IMR-90 (cell line): Measurements from ENCODE around the gene HADHA. TPM values are rescaled to one million over a fixed set of nuclear protein-coding genes. Genes with fewer than 3 reads are reported as not detected.

Source experiments
- ATAC-seq: fragments of 200-7000 bp; cut with Tn5 transposase; 2 replicates; pipeline ENCODE4 v1.9.1; 2020; ENCODE audit warnings: low read depth, mild to moderate bottlenecking, moderate library complexity
- BruUV-seq: library from RNA; stranded (reverse); fragments of 400-500 nt; replicated peaks from 2 replicates; lab custom pipeline; 2021; lab: Mats Ljungman, UMichigan
- CTCF ChIA-PET: fragments of 300-600 bp; formaldehyde crosslinking; extraction: SDS; loops from one replicate; lab custom pipeline; 2021; ENCODE audit warnings: antibody characterized with exemption; lab: Yijun Ruan, JAX
- POLR2A ChIA-PET: fragments of 300-600 bp; sonication (Branson Sonifier 250); formaldehyde crosslinking; loops from one replicate; lab custom pipeline; 2022; ENCODE audit warnings: antibody characterized with exemption; ENCODE audit not compliant: unreplicated experiment; lab: Charles Lee
- DNase-seq: peaks from one replicate; pipeline ENCODE4 v3.0.0; 2013
- H2AFZ ChIP-seq: replicated peaks from 2 replicates; pipeline ENCODE3; 2013; ENCODE audit warnings: low read length, mild to moderate bottlenecking; ENCODE audit not compliant: poor library complexity
- H2AK5ac ChIP-seq: 2 replicates; pipeline ENCODE4 v1.6.1; 2013; ENCODE audit warnings: low read depth, low read length, inconsistent platforms
- H2AK9ac ChIP-seq: replicated peaks from 2 replicates; pipeline ENCODE3; 2013; ENCODE audit warnings: mild to moderate bottlenecking, low read depth, low read length, moderate library complexity; ENCODE audit not compliant: poor library complexity
- H2BK120ac ChIP-seq: 2 replicates; pipeline ENCODE4 v1.6.1; 2013; ENCODE audit warnings: low read depth, low read length, inconsistent platforms
- H2BK15ac ChIP-seq: 3 replicates; pipeline ENCODE4 v1.6.1; 2013; ENCODE audit warnings: low read depth, low read length, inconsistent platforms
- H2BK20ac ChIP-seq: 2 replicates; pipeline ENCODE4 v1.6.1; 2013; ENCODE audit warnings: low read depth, mild to moderate bottlenecking, inconsistent platforms, low read length, moderate library complexity
- H2BK5ac ChIP-seq: 2 replicates; pipeline ENCODE4 v1.6.1; 2013; ENCODE audit warnings: mild to moderate bottlenecking, low read depth, low read length, inconsistent platforms; ENCODE audit not compliant: poor library complexity, severe bottlenecking
- H3K14ac ChIP-seq: replicated peaks from 2 replicates; pipeline ENCODE4 v1.6.1; 2013; ENCODE audit warnings: low read depth, low read length, inconsistent platforms
- H3K18ac ChIP-seq: 2 replicates; pipeline ENCODE4 v1.6.1; 2013; ENCODE audit warnings: low read depth, low read length, control low read depth
- H3K23ac ChIP-seq: 2 replicates; pipeline ENCODE4 v1.6.1; 2013; ENCODE audit warnings: low read depth, low read length, inconsistent platforms
- H3K27ac ChIP-seq: 2 replicates; pipeline ENCODE4 v1.5.1; 2013; ENCODE audit warnings: mild to moderate bottlenecking, control low read depth, low read length; ENCODE audit not compliant: insufficient read depth
- H3K27me3 ChIP-seq: 2 replicates; pipeline ENCODE4 v1.6.1; 2013; ENCODE audit warnings: low read length; ENCODE audit not compliant: control insufficient read depth, insufficient read depth
- H3K36me3 ChIP-seq: 2 replicates; pipeline ENCODE4 v1.6.1; 2013; ENCODE audit warnings: low read length, mixed read lengths; ENCODE audit not compliant: control insufficient read depth, insufficient read depth
- H3K4ac ChIP-seq: 2 replicates; pipeline ENCODE4 v1.6.1; 2013; ENCODE audit warnings: low read depth, low read length, inconsistent platforms
- H3K4me1 ChIP-seq: 2 replicates; pipeline ENCODE4 v1.6.1; 2013; ENCODE audit warnings: low read length, mixed read lengths; ENCODE audit not compliant: control insufficient read depth, insufficient read depth
- H3K4me2 ChIP-seq: 2 replicates; pipeline ENCODE4 v1.6.1; 2013; ENCODE audit warnings: low read depth, mild to moderate bottlenecking, control low read depth, low read length, moderate library complexity
- H3K4me3 ChIP-seq: 2 replicates; pipeline ENCODE4 v1.5.1; 2013; ENCODE audit warnings: low read depth, mild to moderate bottlenecking, control low read depth, low read length, moderate library complexity; ENCODE audit not compliant: insufficient read depth
- H3K56ac ChIP-seq: 2 replicates; pipeline ENCODE4 v1.6.1; 2013; ENCODE audit warnings: low read length, inconsistent platforms; ENCODE audit not compliant: insufficient read depth; ENCODE audit errors: extremely low read depth
- H3K79me1 ChIP-seq, 2 experiments: 2 replicates each; pipeline ENCODE4 v1.6.1; 2013; ENCODE audit warnings: low read length in 2 of 2, inconsistent platforms in 1 of 2, low read depth in 1 of 2
- H3K9ac ChIP-seq: 2 replicates; pipeline ENCODE4 v1.6.1; 2013; ENCODE audit warnings: low read depth, low read length, control low read depth
- H3K9me1 ChIP-seq: 2 replicates; pipeline ENCODE4 v1.6.1; 2013; ENCODE audit warnings: low read length, inconsistent platforms; ENCODE audit not compliant: insufficient read depth
- H3K9me3 ChIP-seq: 2 replicates; pipeline ENCODE4 v1.6.1; 2013; ENCODE audit warnings: low read length; ENCODE audit not compliant: control insufficient read depth, insufficient read depth
- H4K20me1 ChIP-seq: 2 replicates; pipeline ENCODE4 v1.6.1; 2013; ENCODE audit warnings: low read length, inconsistent platforms; ENCODE audit not compliant: insufficient read depth
- H4K5ac ChIP-seq: 2 replicates; pipeline ENCODE4 v1.6.1; 2013; ENCODE audit warnings: mild to moderate bottlenecking, low read depth, low read length, control low read depth
- H4K8ac ChIP-seq, 2 experiments: 2 replicates each; pipeline ENCODE4 v1.6.1; 2013; ENCODE audit warnings: low read depth in 2 of 2, low read length in 2 of 2, control low read depth in 1 of 2, inconsistent platforms in 1 of 2
- H4K91ac ChIP-seq: 2 replicates; pipeline ENCODE4 v1.6.1; 2013; ENCODE audit warnings: low read depth, low read length, inconsistent platforms; ENCODE audit not compliant: insufficient read depth
- FOS ChIP-seq: fragments of 150-350 bp; IDR thresholded peaks from 2 replicates; pipeline ENCODE4 v1.6.1; 2016; ENCODE audit warnings: low read depth, low read length
- POLR2A ChIP-seq: IDR thresholded peaks from 2 replicates; pipeline ENCODE4 v1.6.1; 2012; ENCODE audit warnings: mild to moderate bottlenecking, low read depth, low read length
- RCOR1 ChIP-seq: IDR thresholded peaks from 2 replicates; pipeline ENCODE4 v1.6.1; 2012; ENCODE audit warnings: mild to moderate bottlenecking, low read length, improper control_type of control experiment; ENCODE audit not compliant: insufficient replicate concordance
- WGBS, 2 experiments: methylation state at CpG; one replicate each; pipeline versions ENCODE4 v1.1.5 to v1.1.7; 2013; ENCODE audit warnings: missing lambda C conversion rate in 2 of 2; ENCODE audit not compliant: insufficient read length in 1 of 2; ENCODE audit errors: extremely low coverage in 2 of 2; 5-methylcytosine and 5-hydroxymethylcytosine counted together
- dilution Hi-C: fragments of 300-500 bp; cut with HindIII; formaldehyde crosslinking; loops from one replicate; pipeline ENCODE4 v1.14.3; 2018; ENCODE audit warnings: low sequenced_read_pairs; ENCODE audit not compliant: unreplicated experiment
- in situ Hi-C: fragments of 300-500 bp; cut with MboI; formaldehyde crosslinking; loops from 3 replicates; pipeline ENCODE4 v1.14.3; 2019; ENCODE audit warnings: low sequenced_read_pairs, inconsistent platforms, mixed read lengths
- intact Hi-C: fragments of 100-400 bp; cut with micrococcal nuclease; formaldehyde crosslinking; loops from 2 replicates; pipeline ENCODE4 v1.10.0; 2022
- polyA plus RNA-seq, 3 experiments: library from polyadenylated mRNA; depleted of rRNA; stranded (reverse); fragments of >200 nt; gene quantifications; 2 replicates each; pipeline ENCODE4 v1.2.3, GENCODE V29; 2012; ENCODE audit warnings: low replicate concordance in 1 of 3
- total RNA-seq: library from RNA; depleted of rRNA; stranded (reverse); fragments of >200 nt; gene quantifications from 2 replicates; pipeline ENCODE4 v1.2.3, GENCODE V29; 2012

Gene HADHA
- total and polyA plus RNA-seq, 2 of the 4 experiments (the other 2 are of a cell fraction) = 52.7 to 111 TPM

DNA sequence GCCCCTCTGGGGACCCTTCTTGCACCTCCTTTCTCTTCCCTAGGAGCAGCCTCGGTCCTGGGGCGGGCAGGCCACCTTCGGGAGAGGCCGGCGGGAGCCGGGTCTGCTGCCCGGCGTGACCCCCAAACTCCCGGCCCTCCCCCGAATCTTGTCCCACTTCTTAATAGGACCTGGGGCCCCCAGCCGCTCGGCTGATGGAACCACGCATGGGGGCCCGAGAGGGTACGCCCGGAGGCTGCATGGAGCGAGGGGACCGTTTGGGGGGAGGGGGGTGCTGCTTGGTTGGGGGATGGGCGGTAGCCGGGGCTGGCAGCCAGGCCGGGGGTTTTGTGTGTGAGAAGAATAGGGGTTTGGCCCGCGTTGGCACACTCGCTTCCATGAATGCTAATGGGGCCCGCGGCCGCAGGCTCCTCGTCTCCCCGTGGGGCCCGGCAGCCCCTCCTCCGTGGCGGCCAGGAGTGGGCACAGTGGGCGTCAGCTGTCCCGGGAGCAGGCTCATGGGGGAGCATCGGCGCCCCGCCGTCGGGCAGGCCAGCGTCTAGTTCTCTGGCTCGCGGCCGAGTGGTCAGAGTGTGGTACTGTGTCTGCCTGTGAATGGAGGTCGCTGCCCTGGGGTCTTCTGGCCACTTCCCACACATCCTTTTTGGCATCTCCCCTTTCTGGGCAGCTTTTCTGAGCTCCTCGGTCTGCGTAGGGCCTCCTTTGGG is 70.5 kb downstream of the HADHA start:
- no peak overlapping the region for H3K18ac ChIP-seq
- no peak overlapping the region for H3K4me3 ChIP-seq
- in situ Hi-C loops (no loop called here), intact Hi-C loops (no loop called here), dilution Hi-C loops (no loop called here)
- no peak overlapping the region for H3K23ac ChIP-seq
- no peak overlapping the region for H3K56ac ChIP-seq
- H3K9ac ChIP-seq = no peak overlapping the region
- no peaks in the 10 kb centered on the region for H3K9me1 ChIP-seq
- no peak for ATAC-seq
- no peak for DNase-seq
- H3K9me3 ChIP-seq = no peaks in the 10 kb centered on the region; the same call in 1 of the 2 replicates
- WGBS, 2 experiments = 19% methylated on average over 12 of the region's 46 CpGs; no CpG with 5 or more reads in 1 of the 2 experiments
- H3K36me3 ChIP-seq = no peaks in the 10 kb centered on the region
- H3K4ac ChIP-seq = no peak overlapping the region
- ChIA-PET POLR2A (no interaction called here), CTCF (no interaction called here)
- no peak overlapping the region for H3K14ac ChIP-seq
- H3K4me1 ChIP-seq = no peaks in the 10 kb centered on the region
- TF ChIP-seq FOS = no peak
- no peak for TF ChIP-seq POLR2A
- TF ChIP-seq RCOR1 = no peak
- H4K20me1 ChIP-seq = no peaks in the 10 kb centered on the region
- no peak overlapping the region for H2BK120ac ChIP-seq
- no peak overlapping the region for H4K91ac ChIP-seq
- H3K27ac ChIP-seq = no peak overlapping the region
- H2AK5ac ChIP-seq = no peak overlapping the region
- no peak overlapping the region for H2AK9ac ChIP-seq
- no peak overlapping the region for H2BK15ac ChIP-seq
- no peak overlapping the region for H2BK5ac ChIP-seq
- H3K27me3 ChIP-seq = peaks cover 60% of the 10 kb centered on the region
- no TSS peak for BruUV-seq
- H4K8ac ChIP-seq = no peak overlapping the region
- peak overlapping the region; percentile 32 for H2AFZ ChIP-seq
- no peak overlapping the region for H3K4me2 ChIP-seq
- no peak overlapping the region for H4K5ac ChIP-seq
- no peak overlapping the region for H2BK20ac ChIP-seq
- no peaks in the 10 kb centered on the region for H3K79me1 ChIP-seq
